Stomach (tissue), 9 donors: ENCODE results near the gene ATCAY. TPM values are rescaled to one million over a fixed set of nuclear protein-coding genes. Genes with fewer than 3 reads are reported as not detected.
A peak's percentile ranks its signal among the peaks of the same experiment; 100 is the strongest.
"Not testable (repeated sequence)": the region's sequence is repeated elsewhere in the genome, so short reads cannot be mapped to it uniquely, and the experiment has no call there.

Experiments
- DNase-seq, 2 donors: peaks; one replicate each; pipeline versions ENCODE4 v3.0.0 to v3.0.0-alpha.2; 2013 to 2019
- H3K27ac ChIP-seq, 5 donors: fragments of 200-600 bp in 4 of 5; sonication (generic) in 4 of 5; one replicate each; pipeline ENCODE4 v1.5.1; 2013 to 2019; ENCODE audit warnings: mild to moderate bottlenecking in 1 of 5, moderate library complexity in 1 of 5
- H3K27me3 ChIP-seq, 3 donors: fragments of 200-600 bp; sonication (generic); one replicate each; pipeline ENCODE4 v1.5.1; 2017 to 2019; ENCODE audit warnings: mixed run types in 1 of 3
- H3K36me3 ChIP-seq, 4 donors: fragments of 200-600 bp; sonication (generic); 1 replicate in 3 of 4; 2 replicates in 1 of 4; pipeline ENCODE4 v1.5.1; 2016 to 2019
- H3K4me1 ChIP-seq, 4 donors: fragments of 200-600 bp; sonication (generic); one replicate each; pipeline ENCODE4 v1.5.1; 2016 to 2019
- H3K4me3 ChIP-seq, 4 donors: fragments of 200-600 bp; sonication (generic) in 3 of 4; one replicate each; pipeline ENCODE4 v1.5.1; 2016 to 2019; ENCODE audit warnings: mild to moderate bottlenecking in 1 of 4
- H3K9me3 ChIP-seq, 4 donors: fragments of 200-600 bp; sonication (generic); one replicate each; pipeline ENCODE4 v1.5.1; 2016 to 2019
- EP300 ChIP-seq: sonication (generic); formaldehyde crosslinking; IDR thresholded peaks from one replicate; pipeline ENCODE4 v1.6.1; 2017; ENCODE audit warnings: antibody characterized with exemption
- POLR2A ChIP-seq, 4 donors: fragments of 450-650 bp; IDR thresholded peaks; one replicate each; pipeline ENCODE4 v1.6.1; 2016; ENCODE audit warnings: antibody characterized with exemption in 4 of 4, control low read depth in 2 of 4, mild to moderate bottlenecking in 1 of 4, moderate library complexity in 1 of 4
- POLR2AphosphoS5 ChIP-seq, 3 donors: sonication (generic); formaldehyde crosslinking; IDR thresholded peaks; one replicate each; pipeline ENCODE4 v1.6.1; 2016; ENCODE audit warnings: antibody characterized with exemption in 3 of 3
- WGBS, 5 donors: extraction: QIAGEN DNeasy Blood & Tissue Kit in 3 of 5; methylation state at CpG; one replicate each; pipeline versions ENCODE4 v1.1.5 to v1.1.7; 2013 to 2018; 5-methylcytosine and 5-hydroxymethylcytosine counted together
- intact Hi-C: fragments of 100-400 bp; cut with DNase I; formaldehyde crosslinking; loops from one replicate; pipeline ENCODE4 v1.15.1; 2023; ENCODE audit warnings: low total_unique reads
- polyA plus RNA-seq, 3 donors: library from polyadenylated mRNA; stranded (reverse); fragments of 200-250 nt; gene quantifications; one replicate each; pipeline ENCODE4 v1.2.3, GENCODE V29; 2013
- total RNA-seq, 5 donors: library from RNA; depleted of rRNA; stranded (reverse); fragments of >200 nt; gene quantifications; one replicate each; pipeline versions ENCODE4 v1.1.0 to v1.2.3, GENCODE V29; 2014 to 2016
- TF ChIP-seq, protein P1 (sequence below), 7 experiments: fragments of 450-650 bp in 4 of 7; fragments of 200-600 bp in 3 of 7; sonication (generic) in 3 of 7; IDR thresholded peaks; one replicate each; pipeline ENCODE4 v1.5.1; 2016 to 2019; ENCODE audit warnings: antibody characterized with exemption in 7 of 7, control low read depth in 2 of 7, mild to moderate bottlenecking in 1 of 7
- donor health status: healthy with polysubstance abuse.
- donor health status: Bipolar disorder and iron deficiency.
- donor health status: healthy.

Gene ATCAY
- total and polyA plus RNA-seq, 8 donors = 0.25 to 0.92 (median 0.81) TPM; not detected in 4

DNA sequence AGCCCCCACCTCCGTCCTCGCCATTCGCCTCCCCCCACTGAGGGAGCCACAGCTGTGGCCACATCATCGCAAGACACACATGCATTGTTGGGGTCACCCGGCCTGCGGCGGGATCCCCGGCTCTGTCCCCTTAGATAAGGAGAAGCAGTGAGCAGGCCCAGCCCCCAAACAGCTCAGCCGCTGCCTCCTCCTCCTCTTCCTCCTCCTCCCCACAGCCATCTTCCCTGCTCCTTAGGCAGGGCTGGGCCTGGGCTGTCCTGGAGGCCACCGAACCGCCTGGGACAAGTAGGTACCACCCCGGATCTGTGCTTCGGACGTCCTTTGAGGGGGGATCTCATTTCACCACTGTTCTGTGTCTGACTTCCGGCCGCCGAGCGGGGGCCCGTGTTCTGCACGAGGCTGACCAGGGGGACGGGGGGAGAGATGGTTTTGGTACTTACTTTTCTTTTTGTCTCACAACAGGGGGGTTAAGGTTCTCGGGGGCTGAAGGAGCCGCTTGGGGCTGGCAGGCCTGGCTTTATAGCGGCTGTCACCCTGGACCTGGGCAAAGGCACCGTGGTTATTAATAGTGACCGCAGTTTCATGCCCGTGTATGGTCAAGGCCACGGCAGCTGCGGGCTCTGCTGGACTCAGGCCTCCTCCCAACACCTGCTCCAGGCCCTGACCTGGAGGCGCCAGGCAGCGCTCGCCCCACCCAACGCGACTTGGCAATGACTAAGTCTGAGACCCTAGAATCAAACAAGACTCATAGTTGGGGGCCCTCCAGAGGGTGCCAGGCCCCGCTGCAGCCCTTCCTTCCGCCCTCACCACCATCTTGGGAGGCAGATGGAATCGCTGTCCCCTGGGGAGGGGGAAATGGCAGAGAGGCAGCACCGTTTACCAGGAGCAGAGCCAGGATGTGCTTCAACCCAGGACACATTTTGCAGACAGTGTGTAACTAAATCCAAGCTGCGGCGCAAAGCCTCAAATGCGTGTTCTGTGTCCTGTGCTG lies 70.7 kb downstream of the ATCAY start:
- 30 to 40% (median 36%) methylated on average over 30 to 41 of the region's 41 CpGs for WGBS, 5 donors
- DNase-seq = peak in 1 of 2 donors; percentile 58
- intact Hi-C loops = no loop called here
- Histone ChIP-seq H3K27me3 (no peaks in the 10 kb centered on the region), H3K36me3 (peaks cover 0 to 11% (median 8%) of the 10 kb centered on the region in 4 donors), H3K4me1 (peaks cover 10 to 43% (median 30%) of the 10 kb centered on the region in 4 donors), H3K9me3 (no peaks in the 10 kb centered on the region), H3K4me3 (peak overlapping the region in 3 of 4 donors; percentile 12 to 22 (median 19)), H3K27ac (peak overlapping the region in 4 of 5 donors; percentile 32 to 82 (median 74))
- TF ChIP-seq, protein P1, sequence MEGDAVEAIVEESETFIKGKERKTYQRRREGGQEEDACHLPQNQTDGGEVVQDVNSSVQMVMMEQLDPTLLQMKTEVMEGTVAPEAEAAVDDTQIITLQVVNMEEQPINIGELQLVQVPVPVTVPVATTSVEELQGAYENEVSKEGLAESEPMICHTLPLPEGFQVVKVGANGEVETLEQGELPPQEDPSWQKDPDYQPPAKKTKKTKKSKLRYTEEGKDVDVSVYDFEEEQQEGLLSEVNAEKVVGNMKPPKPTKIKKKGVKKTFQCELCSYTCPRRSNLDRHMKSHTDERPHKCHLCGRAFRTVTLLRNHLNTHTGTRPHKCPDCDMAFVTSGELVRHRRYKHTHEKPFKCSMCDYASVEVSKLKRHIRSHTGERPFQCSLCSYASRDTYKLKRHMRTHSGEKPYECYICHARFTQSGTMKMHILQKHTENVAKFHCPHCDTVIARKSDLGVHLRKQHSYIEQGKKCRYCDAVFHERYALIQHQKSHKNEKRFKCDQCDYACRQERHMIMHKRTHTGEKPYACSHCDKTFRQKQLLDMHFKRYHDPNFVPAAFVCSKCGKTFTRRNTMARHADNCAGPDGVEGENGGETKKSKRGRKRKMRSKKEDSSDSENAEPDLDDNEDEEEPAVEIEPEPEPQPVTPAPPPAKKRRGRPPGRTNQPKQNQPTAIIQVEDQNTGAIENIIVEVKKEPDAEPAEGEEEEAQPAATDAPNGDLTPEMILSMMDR (IDR thresholded peaks at IDR 0.05) = no peak
- TF ChIP-seq POLR2A (IDR thresholded peaks at IDR 0.05) (no peak), EP300 (no peak)

DNA sequence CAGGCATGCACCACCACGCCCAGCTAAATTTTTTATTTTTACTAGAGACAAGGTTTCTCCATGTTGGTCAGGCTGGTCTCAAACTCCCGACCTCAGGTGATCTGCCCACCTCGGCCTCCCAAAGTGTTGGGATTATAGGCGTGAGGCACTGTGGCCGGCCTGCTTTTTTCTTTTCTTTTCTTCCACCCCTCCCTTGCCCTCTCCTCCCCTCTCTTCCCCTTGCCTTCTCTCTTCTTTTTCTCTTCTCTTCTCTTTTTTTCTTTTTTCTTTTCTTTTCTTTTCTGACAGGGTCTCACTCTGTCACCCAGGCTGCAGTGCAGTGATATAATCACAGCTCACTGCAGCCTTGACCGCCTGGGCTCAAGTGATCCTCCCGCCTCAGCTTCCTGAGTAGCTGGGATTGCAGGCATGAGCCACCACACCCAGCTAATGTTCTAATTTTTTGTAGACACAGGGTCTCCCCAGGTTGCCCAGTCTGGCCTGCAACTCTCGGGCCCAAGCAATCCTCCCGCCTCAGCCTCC lies 72.3 kb downstream of the ATCAY start:
- peaks cover under 1 to 28% (median 24%) of the 10 kb centered on the region in 4 donors for H3K36me3 ChIP-seq
- intact Hi-C loops, DNase-seq, H3K4me3 ChIP-seq, H3K9me3 ChIP-seq, H3K27me3 ChIP-seq: not testable (repeated sequence)
- H3K4me1 ChIP-seq = peaks cover 10 to 43% (median 30%) of the 10 kb centered on the region in 4 donors
- peak overlapping the region in 3 of 5 donors; percentile 27 to 82 (median 46) for H3K27ac ChIP-seq
- WGBS, 5 donors = 82 to 85% (median 84%) methylated on average over 9 of the region's 9 CpGs

DNA sequence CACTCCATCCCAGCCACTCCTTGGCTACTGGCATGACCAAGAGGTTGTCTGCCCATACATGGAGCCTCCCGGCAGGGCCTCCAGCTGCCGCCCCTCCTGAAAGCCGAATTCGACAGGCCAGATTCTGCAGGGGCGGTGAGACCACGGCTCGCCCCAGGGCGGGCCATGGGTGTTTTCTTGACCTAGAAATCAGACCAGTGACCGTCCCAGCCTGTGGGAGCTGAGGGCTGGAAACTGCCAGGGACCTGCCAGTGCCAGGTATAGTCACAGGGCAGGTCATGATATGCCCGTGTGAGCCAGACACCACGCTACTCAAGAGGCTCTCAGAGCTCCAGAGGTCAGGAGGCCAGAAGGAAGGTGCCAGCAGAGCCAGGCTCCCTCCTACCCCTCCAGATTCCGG lies 73.6 kb downstream of the ATCAY start:
- H3K4me3 ChIP-seq = no peak overlapping the region
- H3K9me3 ChIP-seq = no peaks in the 10 kb centered on the region
- intact Hi-C loops = no loop called here
- peak in 1 of 2 donors; percentile 23 for DNase-seq
- peaks cover 10 to 43% (median 30%) of the 10 kb centered on the region in 4 donors for H3K4me1 ChIP-seq
- H3K27me3 ChIP-seq = no peaks in the 10 kb centered on the region
- peaks cover 12 to 41% (median 37%) of the 10 kb centered on the region in 4 donors for H3K36me3 ChIP-seq
- TF ChIP-seq, protein P1 (IDR thresholded peaks at IDR 0.05) = no peak
- no peak for TF ChIP-seq POLR2A (IDR thresholded peaks at IDR 0.05)
- TF ChIP-seq EP300 = no peak
- TF ChIP-seq POLR2AphosphoS5 (IDR thresholded peaks at IDR 0.05) = no peak
- 79 to 84% (median 80%) methylated on average over 10 to 12 of the region's 12 CpGs for WGBS, 5 donors
- H3K27ac ChIP-seq = peak overlapping the region in 3 of 5 donors; percentile 27 to 82 (median 46)

DNA sequence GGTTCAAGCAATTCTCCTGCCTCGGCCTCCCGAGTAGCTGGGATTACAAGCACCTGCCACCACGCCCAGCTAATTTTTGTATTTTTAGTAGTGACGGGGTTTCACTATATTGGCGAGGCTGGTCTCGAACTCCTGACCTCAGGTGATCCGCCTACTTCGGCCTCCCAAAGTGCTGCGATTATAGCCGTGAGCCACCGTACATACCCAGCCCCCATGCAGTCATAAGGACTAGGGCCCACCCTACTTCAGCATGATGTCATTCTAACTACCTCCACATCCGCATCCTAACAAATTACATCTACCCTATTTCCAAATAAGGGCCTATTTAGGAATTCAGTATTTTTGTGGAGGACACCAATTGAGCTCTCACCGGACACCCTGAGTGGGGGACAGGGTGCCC lies 74.8 kb downstream of the ATCAY start:
- H3K9me3 ChIP-seq, intact Hi-C loops, DNase-seq, H3K4me3 ChIP-seq, H3K27me3 ChIP-seq: not testable (repeated sequence)
- 78 to 91% (median 84%) methylated on average over 13 of the region's 13 CpGs for WGBS, 5 donors
- Histone ChIP-seq H3K36me3 (peaks cover 24 to 53% (median 49%) of the 10 kb centered on the region in 4 donors), H3K4me1 (peaks cover 10 to 39% (median 26%) of the 10 kb centered on the region in 4 donors), H3K27ac (peak overlapping the region in 2 of 5 donors; percentile 46 to 82)

DNA sequence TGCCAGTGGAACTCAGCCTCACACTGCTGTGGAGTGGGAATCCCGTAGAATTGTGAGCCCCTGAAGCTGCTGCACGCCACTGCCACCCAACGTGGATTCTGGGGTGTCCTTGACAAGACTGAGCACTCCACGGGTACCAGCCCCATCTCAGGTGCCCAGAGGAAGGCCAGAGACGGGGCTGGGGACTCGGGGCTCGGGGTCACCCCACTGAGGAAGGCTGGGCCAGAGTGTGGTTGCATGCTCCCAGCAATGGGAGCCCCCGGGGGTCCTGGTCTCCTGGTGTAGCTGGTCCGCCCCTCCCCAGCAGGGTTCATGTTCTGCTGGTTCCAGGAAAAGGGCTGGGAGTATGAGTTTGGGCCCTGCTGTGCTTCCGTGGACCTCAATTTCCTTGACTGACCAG lies 75.2 kb downstream of the ATCAY start:
- Histone ChIP-seq H3K4me3 (no peak overlapping the region), H3K36me3 (peaks cover 28 to 57% (median 53%) of the 10 kb centered on the region in 4 donors), H3K27ac (peak overlapping the region in 2 of 5 donors; percentile 46 to 82), H3K9me3 (no peaks in the 10 kb centered on the region), H3K27me3 (no peaks in the 10 kb centered on the region), H3K4me1 (peaks cover 9 to 34% (median 22%) of the 10 kb centered on the region in 4 donors)
- no peak for DNase-seq
- TF ChIP-seq POLR2A (IDR thresholded peaks at IDR 0.05) = no peak
- TF ChIP-seq EP300 = no peak
- no peak for TF ChIP-seq POLR2AphosphoS5 (IDR thresholded peaks at IDR 0.05)
- TF ChIP-seq, protein P1 (IDR thresholded peaks at IDR 0.05) = no peak
- intact Hi-C loops = no loop called here
- 74 to 93% (median 84%) methylated on average over 8 to 10 of the region's 10 CpGs for WGBS, 5 donors
